GM12892 (cell line): Measurements from ENCODE around the gene SMAD7.

Source experiments
- POLR2A ChIP-seq: IDR thresholded peaks from 2 replicates; pipeline ENCODE4 v1.6.1; 2011; ENCODE audit warnings: low read depth, low read length, control low read depth
- POLR2AphosphoS5 ChIP-seq: IDR thresholded peaks from 2 replicates; pipeline ENCODE4 v1.6.1; 2011; ENCODE audit warnings: low read depth, low read length, control low read depth
- TAF1 ChIP-seq: IDR thresholded peaks from 2 replicates; pipeline ENCODE4 v1.6.1; 2011; ENCODE audit warnings: low read depth, mild to moderate bottlenecking, control low read depth, low read length, borderline replicate concordance

- TF ChIP-seq TAF1 = no peak
- no peak for TF ChIP-seq POLR2AphosphoS5
- TF ChIP-seq POLR2A = no peak
Observed at GRCh38 chr18:48908916-48909315, 41.8 kb downstream of the SMAD7 start.
